ENCODE results near the gene TECPR2.

Gene TECPR2

GRCh38 chr14:102378830-102379229 is 16.1 kb downstream of the TECPR2 start:
- no peak for DNase-seq
- H3K4me1 ChIP-seq = no peaks in the 10 kb centered on the region
- intact Hi-C loops (cut with DNase I; ENCODE audit: low total_unique reads) = no loop called here
- no peak for TF ChIP-seq CTCF (IDR thresholded peaks at IDR 0.05)
- H3K36me3 ChIP-seq = peaks cover 21 to 42% (median 34%) of the 10 kb centered on the region in 3 donors
- H3K4me3 ChIP-seq = no peak overlapping the region
- no peaks in the 10 kb centered on the region for H3K27me3 ChIP-seq
- no peaks in the 10 kb centered on the region for H3K9me3 ChIP-seq
- H3K27ac ChIP-seq = no peak overlapping the region

GRCh38 chr14:102387086-102387485 is 24.3 kb downstream of the TECPR2 start:
- no peak overlapping the region for H3K27ac ChIP-seq
- intact Hi-C loops (cut with DNase I; ENCODE audit: low total_unique reads) = no loop called here
- peaks cover 3 to 25% (median 12%) of the 10 kb centered on the region in 3 donors for H3K36me3 ChIP-seq
- no peak for DNase-seq
- no peaks in the 10 kb centered on the region for H3K9me3 ChIP-seq
- no peaks in the 10 kb centered on the region for H3K4me1 ChIP-seq
- no peak overlapping the region for H3K4me3 ChIP-seq
- no peaks in the 10 kb centered on the region for H3K27me3 ChIP-seq
- TF ChIP-seq CTCF (IDR thresholded peaks at IDR 0.05) = no peak

GRCh38 chr14:102389246-102389645 is 26.5 kb downstream of the TECPR2 start:
- H3K4me3 ChIP-seq = no peak overlapping the region
- H3K4me1 ChIP-seq = no peaks in the 10 kb centered on the region
- H3K27me3 ChIP-seq = no peaks in the 10 kb centered on the region
- no peak overlapping the region for H3K27ac ChIP-seq
- no peak for TF ChIP-seq CTCF (IDR thresholded peaks at IDR 0.05)
- no peaks in the 10 kb centered on the region for H3K9me3 ChIP-seq
- no peak for DNase-seq
- H3K36me3 ChIP-seq = peaks cover 3 to 20% (median 12%) of the 10 kb centered on the region in 3 donors
- intact Hi-C loops (cut with DNase I; ENCODE audit: low total_unique reads) = no loop called here

- TF ChIP-seq CTCF (IDR thresholded peaks at IDR 0.05) = no peak
- Histone ChIP-seq H3K9me3 (no peaks in the 10 kb centered on the region), H3K4me3 (no peak overlapping the region), H3K27me3 (no peaks in the 10 kb centered on the region), H3K4me1 (no peaks in the 10 kb centered on the region), H3K27ac (no peak overlapping the region), H3K36me3 (peaks cover 3 to 19% (median 16%) of the 10 kb centered on the region in 3 donors)
- no peak for DNase-seq
- intact Hi-C loops (cut with DNase I; ENCODE audit: low total_unique reads) = no loop called here
Observed at GRCh38 chr14:102390064-102390855, 27.5 kb downstream of the TECPR2 start.

GRCh38 chr14:102392506-102392905 is 29.8 kb downstream of the TECPR2 start:
- Histone ChIP-seq H3K4me1 (no peaks in the 10 kb centered on the region), H3K36me3 (peaks cover 3 to 19% (median 19%) of the 10 kb centered on the region in 3 donors), H3K9me3 (no peaks in the 10 kb centered on the region), H3K27ac (no peak overlapping the region), H3K4me3 (no peak overlapping the region), H3K27me3 (no peaks in the 10 kb centered on the region)
- no peak for DNase-seq
- intact Hi-C loops (cut with DNase I; ENCODE audit: low total_unique reads) = no loop called here
- TF ChIP-seq CTCF (IDR thresholded peaks at IDR 0.05) = no peak
